GM12878 (cell line): ENCODE data around the gene PSME3. TPM values are rescaled to one million over a fixed set of nuclear protein-coding genes. Genes with fewer than 3 reads are reported as not detected.

Experiments used
- ATAC-seq: fragments of 200-7000 bp; cut with Tn5 transposase; 3 replicates; pipeline ENCODE4 v1.9.1; 2020; ENCODE audit warnings: mild to moderate bottlenecking, moderate library complexity
- BruUV-seq: library from RNA; stranded (reverse); fragments of 400-500 nt; replicated peaks from 2 replicates; lab custom pipeline; 2021; lab: Mats Ljungman, UMichigan
- CTCF ChIA-PET: fragments of 300-600 bp; sonication (Branson Sonifier 250); formaldehyde crosslinking; extraction: SDS; loops from one replicate; lab custom pipeline; 2021; ENCODE audit warnings: inconsistent platforms; lab: Yijun Ruan, JAX
- POLR2A ChIA-PET: fragments of 350-600 bp; formaldehyde crosslinking; extraction: SDS; loops from one replicate; lab custom pipeline; 2021; ENCODE audit warnings: inconsistent platforms; lab: Charles Lee
- RAD21 ChIA-PET: fragments of 300-600 bp; sonication (Branson Sonifier 250); formaldehyde crosslinking; loops from one replicate; lab custom pipeline; 2023; ENCODE audit warnings: antibody characterized with exemption; ENCODE audit not compliant: unreplicated experiment; lab: Charles Lee
- SMC1A ChIA-PET: fragments of 300-600 bp; sonication (Branson Sonifier 250); formaldehyde crosslinking; loops from one replicate; lab custom pipeline; 2023; ENCODE audit not compliant: unreplicated experiment, uncharacterized antibody; lab: Charles Lee
- DNase-seq: peaks from one replicate; pipeline ENCODE4 v3.0.0-alpha.2; 2011; ENCODE audit warnings: low read depth, low spot score
- FAIRE-seq: peaks from 3 replicates; lab custom pipeline; 2011; peaks lifted over from hg19 to GRCh38; lab: Jason Lieb, UNC
- H2AFZ ChIP-seq: 2 replicates; pipeline ENCODE4 v1.6.0; 2011; ENCODE audit warnings: low read depth, low read length, control low read depth; ENCODE audit not compliant: control insufficient read depth
- H3K27ac ChIP-seq: 2 replicates; pipeline ENCODE4 v1.5.1; 2011; ENCODE audit warnings: control low read depth; ENCODE audit not compliant: control insufficient read depth, insufficient read depth
- H3K27me3 ChIP-seq, 2 experiments: replicated peaks in 1 of 2; 2 replicates each; pipeline versions ENCODE4 v1.6.0 to v1.6.1; 2011; ENCODE audit warnings: low read length in 1 of 2; ENCODE audit not compliant: control insufficient read depth in 2 of 2, insufficient read depth in 2 of 2
- H3K36me3 ChIP-seq, 2 experiments: 2 replicates each; pipeline ENCODE4 v1.5.1; 2011; ENCODE audit warnings: low read length in 1 of 2; ENCODE audit not compliant: control insufficient read depth in 2 of 2, insufficient read depth in 2 of 2
- H3K4me1 ChIP-seq: 2 replicates; pipeline ENCODE4 v1.6.1; 2011; ENCODE audit warnings: mild to moderate bottlenecking, low read length, moderate library complexity, mixed read lengths; ENCODE audit not compliant: control insufficient read depth, insufficient read depth
- H3K4me2 ChIP-seq: 2 replicates; pipeline ENCODE4 v1.6.0; 2011; ENCODE audit warnings: control low read depth; ENCODE audit not compliant: control insufficient read depth, insufficient read depth
- H3K4me3 ChIP-seq: fragments of 200-600 bp; sonication (generic); 2 replicates; pipeline ENCODE4 v1.5.1; 2016
- H3K79me2 ChIP-seq: 2 replicates; pipeline ENCODE4 v1.6.0; 2011; ENCODE audit warnings: low read length; ENCODE audit not compliant: control insufficient read depth, insufficient read depth
- H3K9ac ChIP-seq: 2 replicates; pipeline ENCODE4 v1.8.0; 2011; ENCODE audit warnings: low read length, control low read depth, mixed read lengths; ENCODE audit not compliant: control insufficient read depth, insufficient read depth
- H3K9me3 ChIP-seq: replicated peaks from 3 replicates; pipeline ENCODE4 v1.5.1; 2011; ENCODE audit warnings: mild to moderate bottlenecking, low read length; ENCODE audit not compliant: control insufficient read depth, insufficient read depth
- H4K20me1 ChIP-seq: 2 replicates; pipeline ENCODE4 v1.6.0; 2011; ENCODE audit not compliant: control insufficient read depth, insufficient read depth
- CTCF ChIP-seq, 3 experiments: IDR thresholded peaks in 2 of 3; conservative IDR thresholded peaks in 1 of 3; 2 replicates each; pipeline ENCODE4 v1.5.1; 2011; ENCODE audit warnings: low read depth in 3 of 3, low read length in 3 of 3, mild to moderate bottlenecking in 3 of 3, control low read depth in 2 of 3, moderate library complexity in 2 of 3, inconsistent platforms in 1 of 3, mixed read lengths in 1 of 3; ENCODE audit not compliant: control insufficient read depth in 2 of 3, insufficient read depth in 1 of 3; ENCODE audit errors: extremely low read depth in 1 of 3
- SP1 ChIP-seq: IDR thresholded peaks from one replicate; pipeline ENCODE4 v1.6.1; 2011; ENCODE audit warnings: low read depth, low read length
- SUZ12 ChIP-seq: fragments of 200-600 bp; sonication (generic); IDR thresholded peaks from one replicate; pipeline ENCODE4 v1.6.1; 2018; ENCODE audit warnings: antibody characterized with exemption, mild to moderate bottlenecking; ENCODE audit not compliant: unreplicated experiment
- WGBS: methylation state at CpG from one replicate; pipeline ENCODE4 v1.1.6; 2016; ENCODE audit warnings: low lambda C conversion rate; ENCODE audit not compliant: insufficient replicate concordance, insufficient coverage; ENCODE audit errors: missing lambda C conversion rate; 5-methylcytosine and 5-hydroxymethylcytosine counted together
- in situ Hi-C: fragments of 300-500 bp; cut with MboI; formaldehyde crosslinking; loops from 9 replicates; pipeline ENCODE4 v1.14.3; 2018; ENCODE audit warnings: mixed read lengths
- intact Hi-C: fragments of 100-400 bp; cut with micrococcal nuclease; formaldehyde crosslinking; loops from one replicate; pipeline ENCODE4 v1.14.2; 2022; ENCODE audit not compliant: unreplicated experiment
- polyA plus RNA-seq, 11 experiments: library from polyadenylated mRNA; depleted of rRNA in 4 of 11; unstranded in 6 of 11; stranded (reverse) in 5 of 11; fragments of >200 nt; fragmentation: Nextera tagmentation in 4 of 11; fragmentation: Illumina TruSeq in 1 of 11; extraction: Ambion mirVana in 4 of 11; extraction: Trizol in 1 of 11; gene quantifications; 1 replicate in 1 of 11; 2 replicates in 10 of 11; pipeline versions ENCODE4 v1.2.1 to v1.2.3, GENCODE V29; 2011 to 2016; ENCODE audit warnings: inconsistent platforms in 2 of 11, missing spikeins in 2 of 11, low read depth in 1 of 11
- total RNA-seq, 4 experiments: library from RNA; depleted of rRNA in 3 of 4; stranded (reverse); fragments of >200 nt in 3 of 4; fragmentation: Illumina TruSeq in 1 of 4; extraction: Trizol in 1 of 4; gene quantifications; 2 replicates each; pipeline versions ENCODE4 v1.2.1 to v1.2.3, GENCODE V29; 2013 to 2021

PSME3 gene
- total and polyA plus RNA-seq, 10 of the 15 experiments (the other 5 are each of a cell fraction or from before 2014, with no cell fraction given): 26.9 to 330 (median 137) TPM

- SMC1A ChIA-PET: no interaction called here
- no peaks in the 10 kb centered on the region for H3K36me3 ChIP-seq
- POLR2A ChIA-PET: no interaction called here
Measured at GRCh38 chr17:42866216-42866615, 33.0 kb downstream of the PSME3 start.

More at GRCh38 chr17:42866216-42866615, 33.0 kb downstream of the PSME3 start:
- intact Hi-C loops (no loop called here), in situ Hi-C loops (no loop called here)
- Histone ChIP-seq H3K9me3 (no peaks in the 10 kb centered on the region; the same call in 2 of the 3 replicates), H3K4me2 (no peak overlapping the region), H4K20me1 (no peaks in the 10 kb centered on the region), H3K27ac (no peak overlapping the region), H3K9ac (no peak overlapping the region), H3K27me3 (peaks cover 2 to 3% of the 10 kb centered on the region in 2 experiments; a peak in 2 of 4 replicates), H3K79me2 (no peaks in the 10 kb centered on the region), H2AFZ (no peak overlapping the region), H3K4me1 (no peaks in the 10 kb centered on the region), H3K4me3 (no peak overlapping the region)
- DNase-seq (no peak), ATAC-seq (no peak), FAIRE-seq (no peak)
- TF ChIP-seq SP1: no peak
- TF ChIP-seq CTCF (IDR thresholded peaks at IDR 0.05 in 2 of 3, conservative IDR thresholded peaks at IDR 0.05 in 1 of 3; ENCODE audit: control insufficient read depth in 2 of 3, extremely low read depth in 1 of 3, insufficient read depth in 1 of 3, low read depth in 3 of 3, low read length in 3 of 3): no peak
- no peak for TF ChIP-seq SUZ12
- no TSS peak for BruUV-seq
- WGBS: 29% methylated on average over 4 of the region's 4 CpGs
- ChIA-PET RAD21 (no interaction called here), CTCF (no interaction called here)
